ENCODE results near the gene CXCL8. TPM values are rescaled to one million over a fixed set of nuclear protein-coding genes. Genes with fewer than 3 reads are reported as not detected.

The CXCL8 gene
- total and polyA plus RNA-seq, 4 donors = 0.33 to 3.8 (median 1.1) TPM

DNA sequence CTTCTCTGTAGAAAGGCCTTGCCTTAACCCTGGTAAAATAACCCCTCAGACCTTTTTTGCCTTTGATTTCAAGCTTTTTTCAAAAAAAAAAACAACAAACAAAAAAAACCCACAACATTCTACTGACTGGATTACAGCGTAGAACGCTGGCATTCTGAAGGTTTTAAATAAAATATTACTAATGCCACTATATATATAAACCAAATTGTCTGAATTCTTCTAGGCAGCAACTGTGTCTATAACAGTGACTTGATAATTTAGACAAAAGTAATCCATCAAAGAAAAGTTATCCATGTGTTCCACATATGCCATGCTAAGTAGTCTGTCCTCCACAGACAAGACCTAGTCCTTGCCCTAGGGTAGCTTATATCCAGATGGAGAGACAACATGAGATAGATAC, 33.6 kb upstream of the CXCL8 start:
- WGBS = 98% methylated on average over 2 of the region's 2 CpGs
- Histone ChIP-seq H3K9ac (ENCODE audit: low read depth in 1 of 2, low read length in 2 of 2) (no peak overlapping the region), H3K27me3 (ENCODE audit: control insufficient read depth in 4 of 4, insufficient read depth in 4 of 4, low read length in 3 of 4) (no peaks in the 10 kb centered on the region), H3K4me1 (ENCODE audit: control insufficient read depth in 4 of 4, insufficient read depth in 4 of 4, low read length in 3 of 4) (peaks cover 0 to 4% (median 0%) of the 10 kb centered on the region in 4 donors), H3K9me3 (ENCODE audit: control insufficient read depth in 4 of 4, low read length in 3 of 4) (no peaks in the 10 kb centered on the region), H3K36me3 (ENCODE audit: control insufficient read depth in 4 of 4, insufficient read depth in 3 of 4, low read depth in 1 of 4, low read length in 3 of 4) (no peaks in the 10 kb centered on the region), H3K27ac (ENCODE audit: low read depth in 1 of 2, low read length in 2 of 2) (no peak overlapping the region), H3K4me3 (ENCODE audit: low read depth in 1 of 3, low read length in 3 of 3) (no peak overlapping the region)
- no peak for TF ChIP-seq FOXA1 (IDR thresholded peaks at IDR 0.05)
- TF ChIP-seq GABPA (IDR thresholded peaks at IDR 0.05 in 1 of 2, conservative IDR thresholded peaks at IDR 0.05 in 1 of 2) = no peak
- no peak for TF ChIP-seq MAX (IDR thresholded peaks at IDR 0.05)
- no peak for TF ChIP-seq TAF1 (conservative IDR thresholded peaks at IDR 0.05)
- no peak for TF ChIP-seq RAD21 (IDR thresholded peaks at IDR 0.05)
- TF ChIP-seq NR2F2 (IDR thresholded peaks at IDR 0.05) = no peak
- no peak for TF ChIP-seq EGR1 (IDR thresholded peaks at IDR 0.05; ENCODE audit: low read depth in 2 of 2)
- no peak for TF ChIP-seq HNF4G (IDR thresholded peaks at IDR 0.05)
- DNase-seq (ENCODE audit: low spot score) = no peak

- Histone ChIP-seq H3K27ac (ENCODE audit: low read depth in 1 of 2, low read length in 2 of 2) (no peak overlapping the region), H3K4me1 (ENCODE audit: control insufficient read depth in 4 of 4, insufficient read depth in 4 of 4, low read length in 3 of 4) (peaks cover 0 to 4% (median 0%) of the 10 kb centered on the region in 4 donors), H3K4me3 (ENCODE audit: low read depth in 1 of 3, low read length in 3 of 3) (no peak overlapping the region), H3K9me3 (ENCODE audit: control insufficient read depth in 4 of 4, low read length in 3 of 4) (no peaks in the 10 kb centered on the region), H3K27me3 (ENCODE audit: control insufficient read depth in 4 of 4, insufficient read depth in 4 of 4, low read length in 3 of 4) (no peaks in the 10 kb centered on the region), H3K9ac (ENCODE audit: low read depth in 1 of 2, low read length in 2 of 2) (no peak overlapping the region), H3K36me3 (ENCODE audit: control insufficient read depth in 4 of 4, insufficient read depth in 3 of 4, low read depth in 1 of 4, low read length in 3 of 4) (no peaks in the 10 kb centered on the region)
- DNase-seq (ENCODE audit: low spot score) = no peak
- TF ChIP-seq SP1 (IDR thresholded peaks at IDR 0.05) (no peak), RXRA (IDR thresholded peaks at IDR 0.05) (no peak), HNF4A (conservative IDR thresholded peaks at IDR 0.05) (no peak), TAF1 (conservative IDR thresholded peaks at IDR 0.05) (no peak), EGR1 (IDR thresholded peaks at IDR 0.05; ENCODE audit: low read depth in 2 of 2) (no peak), MAX (IDR thresholded peaks at IDR 0.05) (no peak), NR2F2 (IDR thresholded peaks at IDR 0.05) (no peak), FOXA1 (IDR thresholded peaks at IDR 0.05) (no peak), FOXA2 (IDR thresholded peaks at IDR 0.05) (no peak), HNF4G (IDR thresholded peaks at IDR 0.05) (no peak), CTCF (IDR thresholded peaks at IDR 0.05; ENCODE audit: low read depth, low read length, missing input control) (no peak), YY1 (IDR thresholded peaks at IDR 0.05) (no peak), RAD21 (IDR thresholded peaks at IDR 0.05) (no peak), GABPA (IDR thresholded peaks at IDR 0.05 in 1 of 2, conservative IDR thresholded peaks at IDR 0.05 in 1 of 2) (no peak)
- TF ChIP-seq, protein P1, sequence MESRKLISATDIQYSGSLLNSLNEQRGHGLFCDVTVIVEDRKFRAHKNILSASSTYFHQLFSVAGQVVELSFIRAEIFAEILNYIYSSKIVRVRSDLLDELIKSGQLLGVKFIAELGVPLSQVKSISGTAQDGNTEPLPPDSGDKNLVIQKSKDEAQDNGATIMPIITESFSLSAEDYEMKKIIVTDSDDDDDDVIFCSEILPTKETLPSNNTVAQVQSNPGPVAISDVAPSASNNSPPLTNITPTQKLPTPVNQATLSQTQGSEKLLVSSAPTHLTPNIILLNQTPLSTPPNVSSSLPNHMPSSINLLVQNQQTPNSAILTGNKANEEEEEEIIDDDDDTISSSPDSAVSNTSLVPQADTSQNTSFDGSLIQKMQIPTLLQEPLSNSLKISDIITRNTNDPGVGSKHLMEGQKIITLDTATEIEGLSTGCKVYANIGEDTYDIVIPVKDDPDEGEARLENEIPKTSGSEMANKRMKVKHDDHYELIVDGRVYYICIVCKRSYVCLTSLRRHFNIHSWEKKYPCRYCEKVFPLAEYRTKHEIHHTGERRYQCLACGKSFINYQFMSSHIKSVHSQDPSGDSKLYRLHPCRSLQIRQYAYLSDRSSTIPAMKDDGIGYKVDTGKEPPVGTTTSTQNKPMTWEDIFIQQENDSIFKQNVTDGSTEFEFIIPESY (IDR thresholded peaks at IDR 0.05) = no peak
- TF ChIP-seq, protein P2, sequence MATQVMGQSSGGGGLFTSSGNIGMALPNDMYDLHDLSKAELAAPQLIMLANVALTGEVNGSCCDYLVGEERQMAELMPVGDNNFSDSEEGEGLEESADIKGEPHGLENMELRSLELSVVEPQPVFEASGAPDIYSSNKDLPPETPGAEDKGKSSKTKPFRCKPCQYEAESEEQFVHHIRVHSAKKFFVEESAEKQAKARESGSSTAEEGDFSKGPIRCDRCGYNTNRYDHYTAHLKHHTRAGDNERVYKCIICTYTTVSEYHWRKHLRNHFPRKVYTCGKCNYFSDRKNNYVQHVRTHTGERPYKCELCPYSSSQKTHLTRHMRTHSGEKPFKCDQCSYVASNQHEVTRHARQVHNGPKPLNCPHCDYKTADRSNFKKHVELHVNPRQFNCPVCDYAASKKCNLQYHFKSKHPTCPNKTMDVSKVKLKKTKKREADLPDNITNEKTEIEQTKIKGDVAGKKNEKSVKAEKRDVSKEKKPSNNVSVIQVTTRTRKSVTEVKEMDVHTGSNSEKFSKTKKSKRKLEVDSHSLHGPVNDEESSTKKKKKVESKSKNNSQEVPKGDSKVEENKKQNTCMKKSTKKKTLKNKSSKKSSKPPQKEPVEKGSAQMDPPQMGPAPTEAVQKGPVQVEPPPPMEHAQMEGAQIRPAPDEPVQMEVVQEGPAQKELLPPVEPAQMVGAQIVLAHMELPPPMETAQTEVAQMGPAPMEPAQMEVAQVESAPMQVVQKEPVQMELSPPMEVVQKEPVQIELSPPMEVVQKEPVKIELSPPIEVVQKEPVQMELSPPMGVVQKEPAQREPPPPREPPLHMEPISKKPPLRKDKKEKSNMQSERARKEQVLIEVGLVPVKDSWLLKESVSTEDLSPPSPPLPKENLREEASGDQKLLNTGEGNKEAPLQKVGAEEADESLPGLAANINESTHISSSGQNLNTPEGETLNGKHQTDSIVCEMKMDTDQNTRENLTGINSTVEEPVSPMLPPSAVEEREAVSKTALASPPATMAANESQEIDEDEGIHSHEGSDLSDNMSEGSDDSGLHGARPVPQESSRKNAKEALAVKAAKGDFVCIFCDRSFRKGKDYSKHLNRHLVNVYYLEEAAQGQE (IDR thresholded peaks at IDR 0.05) = no peak
- 88% methylated on average over 4 of the region's 4 CpGs for WGBS
These were observed 33.0 kb upstream of the CXCL8 start for GRCh38 chr4:73707269-73707875.

Data from liver (tissue), 9 donors.